Adipocyte (in vitro differentiated cells): Measurements from ENCODE around the gene CDH4.

Experiments
- DNase-seq: peaks from one replicate; pipeline ENCODE4 v3.0.0-alpha.2; 2015; ENCODE audit warnings: low read depth
- H3K27me3 ChIP-seq: replicated peaks from 2 replicates; pipeline ENCODE4 v1.7.0; 2013; ENCODE audit warnings: mild to moderate bottlenecking, low read length, moderate library complexity; ENCODE audit not compliant: control insufficient read depth, insufficient read depth
- H3K36me3 ChIP-seq: 2 replicates; pipeline ENCODE4 v1.7.0; 2013; ENCODE audit warnings: low read length, mild to moderate bottlenecking, moderate library complexity; ENCODE audit not compliant: control insufficient read depth, insufficient read depth, severe bottlenecking
- H3K4me1 ChIP-seq: 2 replicates; pipeline ENCODE4 v1.7.0; 2013; ENCODE audit warnings: mild to moderate bottlenecking, low read length, moderate library complexity; ENCODE audit not compliant: control insufficient read depth, insufficient read depth
- H3K4me3 ChIP-seq: 2 replicates; pipeline ENCODE4 v1.7.0; 2013; ENCODE audit warnings: mild to moderate bottlenecking, low read length, moderate library complexity
- H3K9ac ChIP-seq: 2 replicates; pipeline ENCODE4 v1.7.0; 2013; ENCODE audit warnings: mild to moderate bottlenecking, low read length, moderate library complexity
- H3K9me3 ChIP-seq: 2 replicates; pipeline ENCODE4 v1.7.0; 2013; ENCODE audit warnings: mild to moderate bottlenecking, low read length, moderate library complexity; ENCODE audit not compliant: control insufficient read depth

CDH4 gene

GRCh38 chr20:61361501-61361900, 109.4 kb downstream of the CDH4 start:
- H3K4me3 ChIP-seq: no peak overlapping the region
- H3K9me3 ChIP-seq: no peaks in the 10 kb centered on the region

GRCh38 chr20:61364147-61364546, 112.1 kb downstream of the CDH4 start:
- Histone ChIP-seq H3K4me1 (no peaks in the 10 kb centered on the region), H3K9me3 (no peaks in the 10 kb centered on the region), H3K27me3 (peaks cover 7% of the 10 kb centered on the region), H3K4me3 (no peak overlapping the region), H3K36me3 (no peaks in the 10 kb centered on the region), H3K9ac (no peak overlapping the region)
- DNase-seq: no peak

More at GRCh38 chr20:61361501-61361900, 109.4 kb downstream of the CDH4 start:
- Histone ChIP-seq H3K9ac (no peak overlapping the region), H3K4me1 (no peaks in the 10 kb centered on the region), H3K27me3 (peaks cover 9% of the 10 kb centered on the region), H3K36me3 (no peaks in the 10 kb centered on the region)
- DNase-seq: no peak

GRCh38 chr20:61366914-61367313, 114.9 kb downstream of the CDH4 start:
- Histone ChIP-seq H3K4me1 (no peaks in the 10 kb centered on the region), H3K9ac (no peak overlapping the region), H3K36me3 (no peaks in the 10 kb centered on the region), H3K4me3 (no peak overlapping the region), H3K9me3 (no peaks in the 10 kb centered on the region), H3K27me3 (peaks cover 6% of the 10 kb centered on the region)
- no peak for DNase-seq

- H3K9ac ChIP-seq: no peak overlapping the region
- DNase-seq: no peak
- H3K4me3 ChIP-seq: no peak overlapping the region
- H3K4me1 ChIP-seq: no peaks in the 10 kb centered on the region
- no peaks in the 10 kb centered on the region for H3K9me3 ChIP-seq
- H3K36me3 ChIP-seq: no peaks in the 10 kb centered on the region
- peaks cover 9% of the 10 kb centered on the region for H3K27me3 ChIP-seq
Observed at GRCh38 chr20:61369731-61370520, 117.9 kb downstream of the CDH4 start.

GRCh38 chr20:61370841-61371303, 118.8 kb downstream of the CDH4 start:
- no peak overlapping the region for H3K9ac ChIP-seq
- no peak for DNase-seq
- H3K27me3 ChIP-seq: peaks cover 9% of the 10 kb centered on the region
- H3K4me3 ChIP-seq: no peak overlapping the region
- H3K9me3 ChIP-seq: no peaks in the 10 kb centered on the region
- H3K36me3 ChIP-seq: no peaks in the 10 kb centered on the region
- H3K4me1 ChIP-seq: no peaks in the 10 kb centered on the region

- Histone ChIP-seq H3K36me3 (no peaks in the 10 kb centered on the region), H3K9me3 (no peaks in the 10 kb centered on the region), H3K27me3 (peaks cover 9% of the 10 kb centered on the region), H3K4me3 (no peak overlapping the region), H3K9ac (no peak overlapping the region), H3K4me1 (no peaks in the 10 kb centered on the region)
- DNase-seq: no peak
Observed at GRCh38 chr20:61371501-61372136, 119.6 kb downstream of the CDH4 start.

GRCh38 chr20:61372137-61373054, 120.3 kb downstream of the CDH4 start:
- peaks cover 6% of the 10 kb centered on the region for H3K27me3 ChIP-seq
- no peak for DNase-seq
- H3K4me1 ChIP-seq: no peaks in the 10 kb centered on the region
- H3K36me3 ChIP-seq: no peaks in the 10 kb centered on the region
- H3K4me3 ChIP-seq: no peak overlapping the region
- no peak overlapping the region for H3K9ac ChIP-seq
- H3K9me3 ChIP-seq: no peaks in the 10 kb centered on the region

- Histone ChIP-seq H3K4me1 (no peaks in the 10 kb centered on the region), H3K9ac (no peak overlapping the region), H3K4me3 (no peak overlapping the region), H3K27me3 (peaks cover 6% of the 10 kb centered on the region), H3K9me3 (no peaks in the 10 kb centered on the region), H3K36me3 (no peaks in the 10 kb centered on the region)
- no peak for DNase-seq
Observed at GRCh38 chr20:61373055-61373399, 121.0 kb downstream of the CDH4 start.

GRCh38 chr20:61373956-61374545, 122.0 kb downstream of the CDH4 start:
- no peak overlapping the region for H3K9ac ChIP-seq
- no peak for DNase-seq
- H3K27me3 ChIP-seq: peaks cover 6% of the 10 kb centered on the region
- H3K9me3 ChIP-seq: no peaks in the 10 kb centered on the region
- no peaks in the 10 kb centered on the region for H3K36me3 ChIP-seq
- no peaks in the 10 kb centered on the region for H3K4me1 ChIP-seq
- no peak overlapping the region for H3K4me3 ChIP-seq

- H3K27me3 ChIP-seq: peaks cover 5% of the 10 kb centered on the region
- no peak overlapping the region for H3K4me3 ChIP-seq
- H3K9ac ChIP-seq: no peak overlapping the region
- no peak for DNase-seq
- no peaks in the 10 kb centered on the region for H3K9me3 ChIP-seq
- no peaks in the 10 kb centered on the region for H3K4me1 ChIP-seq
- no peaks in the 10 kb centered on the region for H3K36me3 ChIP-seq
Observed at GRCh38 chr20:61376541-61377240, 124.6 kb downstream of the CDH4 start.
